RWPE1 (cell line): ENCODE measurements around the gene COTL1.
A peak's percentile ranks its signal among the peaks of the same experiment; 100 is the strongest.
"Not testable (repeated sequence)": the region's sequence is repeated elsewhere in the genome, so short reads cannot be mapped to it uniquely, and the experiment has no call there.

Experiments
- CTCF ChIA-PET: fragments of 350-600 bp; sonication (Branson Sonifier 250); formaldehyde crosslinking; extraction: SDS; loops from one replicate; lab custom pipeline; 2021; lab: Yijun Ruan, JAX
- POLR2A ChIA-PET: fragments of 400-600 bp; formaldehyde crosslinking; extraction: SDS; loops from one replicate; lab custom pipeline; 2020; ENCODE audit warnings: antibody characterized with exemption; ENCODE audit not compliant: low non-redundant PET; lab: Yijun Ruan, JAX
- DNase-seq: peaks from one replicate; pipeline ENCODE4 v3.0.0; 2012; ENCODE audit warnings: low spot score
- H3K27ac ChIP-seq: fragments of 450-650 bp; 2 replicates; pipeline ENCODE4 v1.5.1; 2017
- TF ChIP-seq, protein P1 (sequence below): fragments of 450-650 bp; conservative IDR thresholded peaks from 2 replicates; pipeline ENCODE4 v1.5.1; 2017; ENCODE audit warnings: low read depth, mild to moderate bottlenecking

COTL1 gene

DNA sequence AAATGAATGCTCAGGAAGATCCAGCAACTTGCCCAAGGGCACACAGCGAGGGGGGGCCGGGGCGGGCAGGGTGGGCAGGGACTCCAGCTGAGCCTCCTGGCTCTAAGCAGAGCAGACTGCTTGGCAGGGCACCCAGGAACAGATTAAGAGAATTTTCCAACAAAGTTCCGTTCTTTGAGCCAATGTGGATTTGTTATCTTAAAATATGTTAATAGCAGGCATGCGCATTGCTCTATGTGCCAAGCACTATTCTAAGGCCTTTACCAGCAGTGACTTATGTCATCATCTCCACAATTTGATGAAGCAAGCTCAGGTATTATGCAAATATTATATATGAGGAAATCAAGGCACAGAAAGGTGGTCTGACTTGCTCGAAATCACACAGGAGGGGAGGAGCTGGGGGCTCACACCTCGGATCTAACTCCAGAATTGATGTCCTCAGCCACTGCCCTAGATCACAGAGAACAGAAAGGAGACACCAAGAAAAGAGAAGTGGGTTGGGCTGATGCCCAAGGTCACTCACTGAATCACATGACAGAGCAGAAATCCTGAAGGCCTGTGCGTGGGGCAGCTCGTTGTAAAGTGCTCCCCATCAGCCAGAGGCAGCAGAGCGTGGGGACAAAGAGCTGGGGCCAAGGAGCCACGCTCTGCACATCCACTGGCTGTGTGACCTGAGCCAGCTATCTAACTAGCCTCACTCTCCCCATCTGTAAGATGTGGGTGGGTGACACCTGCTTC, 90.2 kb downstream of the COTL1 start:
- H3K27ac ChIP-seq: no peak overlapping the region
- DNase-seq: no peak
- TF ChIP-seq, protein P1, sequence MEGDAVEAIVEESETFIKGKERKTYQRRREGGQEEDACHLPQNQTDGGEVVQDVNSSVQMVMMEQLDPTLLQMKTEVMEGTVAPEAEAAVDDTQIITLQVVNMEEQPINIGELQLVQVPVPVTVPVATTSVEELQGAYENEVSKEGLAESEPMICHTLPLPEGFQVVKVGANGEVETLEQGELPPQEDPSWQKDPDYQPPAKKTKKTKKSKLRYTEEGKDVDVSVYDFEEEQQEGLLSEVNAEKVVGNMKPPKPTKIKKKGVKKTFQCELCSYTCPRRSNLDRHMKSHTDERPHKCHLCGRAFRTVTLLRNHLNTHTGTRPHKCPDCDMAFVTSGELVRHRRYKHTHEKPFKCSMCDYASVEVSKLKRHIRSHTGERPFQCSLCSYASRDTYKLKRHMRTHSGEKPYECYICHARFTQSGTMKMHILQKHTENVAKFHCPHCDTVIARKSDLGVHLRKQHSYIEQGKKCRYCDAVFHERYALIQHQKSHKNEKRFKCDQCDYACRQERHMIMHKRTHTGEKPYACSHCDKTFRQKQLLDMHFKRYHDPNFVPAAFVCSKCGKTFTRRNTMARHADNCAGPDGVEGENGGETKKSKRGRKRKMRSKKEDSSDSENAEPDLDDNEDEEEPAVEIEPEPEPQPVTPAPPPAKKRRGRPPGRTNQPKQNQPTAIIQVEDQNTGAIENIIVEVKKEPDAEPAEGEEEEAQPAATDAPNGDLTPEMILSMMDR: no peak
- POLR2A ChIA-PET: no interaction called here
- CTCF ChIA-PET: interaction anchor here (0.9 kb wide), 1 partner anchor 21 kb away, joined by 3 read pairs; no protein-coding TSS in a partner anchor

DNA sequence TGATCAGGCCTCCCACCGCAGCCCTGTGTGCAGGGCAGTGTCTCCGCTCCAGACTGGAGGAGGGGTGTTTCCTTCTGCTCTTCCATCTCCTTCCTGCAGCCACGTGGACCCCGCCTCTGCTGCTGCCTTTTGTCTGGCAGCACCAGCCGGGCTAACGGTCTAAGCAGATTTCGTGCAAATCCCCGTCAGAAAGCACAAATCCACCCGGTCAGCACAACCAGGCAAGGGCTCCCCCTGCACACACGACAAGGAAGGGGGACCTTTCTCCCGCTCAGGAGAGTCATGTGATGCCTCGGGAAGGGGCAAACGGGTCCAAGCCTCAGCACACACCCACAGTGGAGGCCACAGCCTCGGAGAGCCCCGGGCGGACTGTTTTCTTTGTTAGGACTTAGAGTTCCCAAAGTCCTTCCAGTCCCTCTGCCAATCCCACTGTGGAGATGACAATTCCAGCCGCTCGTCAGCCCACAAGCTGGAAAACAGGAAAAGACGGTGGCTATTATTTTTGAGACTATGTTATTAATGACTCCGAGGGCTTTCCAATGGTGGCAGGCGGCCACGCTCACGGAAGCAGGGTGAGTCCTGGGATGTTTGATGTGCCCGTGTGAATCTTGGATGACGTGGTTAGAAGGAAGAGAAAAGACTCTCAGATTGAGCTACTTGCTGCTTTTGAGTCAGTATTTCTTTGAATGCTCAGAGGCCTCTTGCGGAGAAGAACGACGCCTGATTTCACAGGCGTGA, 90.9 kb downstream of the COTL1 start:
- POLR2A ChIA-PET: no interaction called here
- TF ChIP-seq, protein P1: no peak
- no peak for DNase-seq
- CTCF ChIA-PET: no interaction called here
- H3K27ac ChIP-seq: no peak overlapping the region

DNA sequence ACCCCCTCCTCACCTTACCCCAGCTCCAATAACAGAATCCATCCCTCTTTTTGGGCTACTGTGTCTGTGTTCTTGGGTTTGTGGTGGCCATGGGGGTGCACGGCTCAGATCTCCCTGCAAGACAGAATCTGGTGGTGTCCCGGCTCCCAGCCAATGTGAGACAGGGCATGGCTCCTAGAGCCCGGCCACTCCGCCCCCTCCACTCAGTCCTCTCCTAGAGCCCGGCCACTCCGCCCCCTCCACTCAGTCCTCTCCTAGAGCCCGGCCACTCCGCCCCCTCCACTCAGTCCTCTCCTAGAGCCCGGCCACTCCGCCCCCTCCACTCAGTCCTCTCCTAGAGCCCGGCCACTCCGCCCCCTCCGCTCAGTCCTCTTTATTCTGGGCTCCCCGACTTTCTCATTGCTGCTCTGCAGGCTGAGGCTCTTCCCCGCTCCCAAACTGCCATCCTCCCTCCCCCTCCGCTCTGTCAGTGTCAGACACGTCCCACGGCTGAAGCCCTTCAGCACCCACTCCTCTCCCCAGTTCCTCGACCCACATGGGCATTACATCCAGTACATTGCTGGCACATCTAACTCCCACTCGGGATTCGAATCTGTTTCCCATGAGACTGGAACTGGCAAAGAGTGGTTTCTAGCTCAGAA, 92.8 kb downstream of the COTL1 start:
- POLR2A ChIA-PET: interaction anchor here (0.7 kb wide), 1 partner anchor 80 kb away, joined by 3 read pairs; no protein-coding TSS in a partner anchor
- H3K27ac ChIP-seq, DNase-seq, CTCF ChIA-PET: not testable (repeated sequence)

DNA sequence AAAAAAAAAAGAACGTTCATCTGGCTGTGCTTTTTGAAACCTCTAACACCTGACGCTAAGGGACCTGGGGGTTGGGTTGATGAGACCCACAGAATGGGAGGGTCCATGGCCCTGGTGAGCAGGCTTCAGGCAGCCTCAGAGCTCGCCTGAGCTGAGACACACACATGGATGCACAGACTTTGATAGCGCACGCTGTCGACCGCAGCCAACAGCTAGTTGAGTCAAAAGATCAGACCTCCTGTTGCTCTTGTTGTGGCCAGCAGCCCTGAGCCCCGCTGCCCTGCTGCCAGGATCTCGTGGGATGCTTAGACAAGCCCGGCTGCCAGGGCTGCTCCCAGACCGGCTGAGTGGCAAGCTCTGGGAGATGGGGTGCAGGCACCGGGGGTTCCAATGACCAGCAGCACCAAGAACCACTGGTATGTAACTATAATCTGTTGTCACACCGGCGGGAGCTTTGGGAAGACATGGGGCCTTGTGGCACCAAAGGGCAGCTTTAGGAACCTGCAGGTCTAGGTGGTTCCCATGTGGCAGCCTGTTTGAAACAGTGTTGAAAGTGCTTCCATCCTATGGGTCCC, 93.4 kb downstream of the COTL1 start:
- no peak overlapping the region for H3K27ac ChIP-seq
- no peak for DNase-seq
- CTCF ChIA-PET: no interaction called here
- POLR2A ChIA-PET: no interaction called here
- TF ChIP-seq, protein P1: no peak

DNA sequence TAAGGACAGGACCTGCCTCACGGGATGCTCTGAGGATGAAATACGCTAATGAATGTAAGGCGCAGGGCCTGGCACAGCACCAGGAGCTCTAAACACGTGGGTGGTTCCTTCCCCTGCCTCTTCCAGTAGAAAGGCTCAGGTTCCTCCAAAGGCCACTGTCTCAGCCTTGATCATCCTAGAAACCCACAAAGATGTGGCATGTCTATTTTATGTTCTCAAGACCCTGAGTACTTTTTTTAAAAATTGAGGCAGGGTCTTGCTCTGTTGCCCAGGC, 96.4 kb downstream of the COTL1 start:
- no peak for DNase-seq
- H3K27ac ChIP-seq: peak overlapping the region; percentile 16; the same call in 1 of the 2 replicates
- TF ChIP-seq, protein P1: no peak
- POLR2A ChIA-PET: no interaction called here
- CTCF ChIA-PET: no interaction called here

DNA sequence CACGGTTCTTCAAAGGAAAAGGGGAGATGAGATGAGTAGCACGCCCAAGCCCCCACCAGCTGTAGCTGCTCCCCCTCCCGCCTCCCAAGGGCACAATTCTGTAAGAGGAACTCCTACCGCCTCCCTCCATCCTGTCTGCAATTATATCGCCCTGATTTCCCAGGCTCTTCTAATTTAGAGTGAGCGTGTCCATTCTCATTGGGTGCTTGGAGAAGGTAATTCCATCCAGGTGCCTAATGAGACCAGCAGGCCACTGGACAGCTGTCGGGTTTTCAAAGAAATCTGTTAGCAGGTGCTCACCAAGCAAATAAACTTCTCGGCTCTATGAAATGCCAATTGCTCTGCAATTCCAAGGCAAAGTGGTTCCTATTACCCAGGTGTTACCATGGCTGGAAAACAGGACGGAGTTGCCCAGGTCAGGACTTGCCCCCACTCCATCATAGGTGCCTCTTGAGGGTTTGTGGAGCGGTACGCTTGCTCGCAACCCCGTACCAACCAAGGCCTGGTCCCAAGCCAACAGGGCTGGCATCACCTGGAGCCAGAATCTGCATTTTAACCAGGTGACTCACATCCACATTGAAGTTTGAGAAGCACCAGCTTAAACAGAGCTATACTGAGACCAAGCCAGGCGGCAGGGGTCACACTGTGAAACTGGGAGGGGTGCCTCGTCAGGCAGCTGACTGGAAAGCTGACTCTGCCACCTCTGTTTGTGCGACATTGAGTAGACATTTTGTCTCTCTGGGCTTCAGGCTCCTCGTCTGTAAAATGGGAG, 97.0 kb downstream of the COTL1 start:
- ChIA-PET CTCF (interaction anchor here (0.7 to 1.7 kb wide), 2 partner anchors 15 to 205 kb away, joined by 3 to 8 read pairs; no protein-coding TSS in a partner anchor), POLR2A (no interaction called here)
- TF ChIP-seq, protein P1: no peak
- peak overlapping the region; percentile 16; the same call in 1 of the 2 replicates for H3K27ac ChIP-seq
- peak; percentile 34 for DNase-seq
